Measurements from ENCODE around the gene SYAP1.
"Not testable (repeated sequence)": the region's sequence is repeated elsewhere in the genome, so short reads cannot be mapped to it uniquely, and the experiment has no call there.

The SYAP1 gene

DNA sequence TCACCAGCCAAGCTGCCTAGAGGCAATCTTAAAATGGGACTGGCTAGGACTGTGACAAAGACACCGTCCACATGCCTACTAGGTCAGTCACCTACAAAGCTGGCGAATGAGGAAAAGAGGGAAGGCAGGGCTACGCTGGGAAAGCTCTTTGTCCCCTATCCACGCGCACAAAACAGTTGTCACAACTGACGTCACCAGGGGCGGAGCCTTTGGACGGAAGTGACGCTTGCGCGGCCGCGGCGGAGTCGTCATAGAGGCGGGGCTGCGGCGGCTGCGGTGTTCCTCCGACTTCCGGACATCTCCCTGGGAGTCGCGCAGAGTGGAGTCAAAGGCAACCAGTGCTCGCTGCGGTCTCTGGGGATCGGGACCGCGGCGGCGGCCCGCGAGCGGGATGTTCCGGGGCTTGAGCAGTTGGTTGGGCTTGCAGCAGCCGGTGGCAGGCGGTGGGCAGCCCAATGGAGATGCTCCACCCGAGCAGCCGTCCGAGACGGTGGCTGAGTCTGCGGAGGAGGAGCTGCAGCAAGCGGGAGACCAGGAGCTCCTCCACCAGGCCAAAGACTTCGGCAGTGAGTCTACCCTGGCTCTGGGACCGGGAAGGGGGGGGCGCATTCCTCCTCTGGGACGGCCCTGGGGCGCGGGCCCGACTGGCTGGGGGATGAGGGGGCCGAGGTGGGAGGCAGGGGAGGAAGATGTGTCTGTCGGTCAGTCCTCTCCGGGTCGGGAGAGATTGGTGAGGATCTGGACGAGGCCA is at the start of gene SYAP1:
SYAP1 (plus strand) TSS at position 279 of the 751 bp plus-strand sequence; CDS start at position 392, 113 bp downstream.
- peak; percentile 83 for DNase-seq

GRCh38 chrX:16671005-16671404 is 48.4 kb upstream of the SYAP1 start:
- DNase-seq: no peak

GRCh38 chrX:16678689-16679088 is 40.7 kb upstream of the SYAP1 start:
- DNase-seq: no peak

DNA sequence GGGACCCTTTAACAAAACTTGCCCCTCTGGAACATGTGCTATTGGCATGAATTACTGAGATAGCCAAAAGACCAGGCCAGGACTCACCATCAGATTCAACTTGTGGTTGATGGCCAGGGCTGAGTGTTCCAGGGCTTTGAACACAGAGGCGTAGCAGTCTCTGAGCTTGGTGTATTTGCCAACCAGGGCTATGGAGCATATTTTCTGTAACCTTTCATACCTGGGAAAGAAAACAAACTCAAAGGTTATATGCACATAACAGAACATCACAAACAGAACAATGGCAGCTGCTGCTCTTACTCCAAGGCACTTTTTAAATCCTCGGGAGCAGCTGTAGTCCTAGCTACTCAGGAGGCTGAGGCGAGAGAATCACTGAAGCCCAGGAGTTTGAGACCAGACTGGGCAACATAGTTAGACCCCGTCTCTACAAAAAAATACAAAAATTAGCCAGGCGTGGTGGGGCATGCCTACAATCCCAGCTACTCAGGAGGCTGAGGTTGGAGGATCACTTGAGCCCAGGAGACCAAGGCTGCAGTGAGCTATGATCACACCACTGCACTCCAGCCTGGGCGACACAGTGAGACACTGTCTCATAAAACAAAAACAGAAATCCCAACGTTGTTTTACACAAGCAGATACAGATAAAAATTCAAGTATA is 36.3 kb upstream of the SYAP1 start:
- DNase-seq: no peak

DNA sequence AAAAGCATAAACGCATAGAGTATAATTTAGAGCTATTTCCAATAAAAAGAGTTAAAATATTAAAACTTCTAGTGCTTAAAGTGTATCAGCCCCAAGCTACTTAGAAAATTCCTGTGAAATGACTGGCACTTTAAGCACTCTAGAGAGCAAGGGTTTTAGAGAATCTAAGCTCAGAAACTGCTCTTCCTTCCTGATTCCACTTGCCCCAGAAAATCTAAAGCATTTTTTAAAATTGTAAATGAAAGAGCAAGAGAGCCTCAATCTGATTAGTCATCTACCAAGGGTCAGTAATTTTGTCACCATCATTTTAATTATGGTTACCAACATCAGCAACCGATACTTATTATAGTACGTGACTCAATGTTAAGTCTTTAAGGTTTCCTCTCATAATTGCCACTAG is 31.9 kb upstream of the SYAP1 start:
- DNase-seq: no peak

DNA sequence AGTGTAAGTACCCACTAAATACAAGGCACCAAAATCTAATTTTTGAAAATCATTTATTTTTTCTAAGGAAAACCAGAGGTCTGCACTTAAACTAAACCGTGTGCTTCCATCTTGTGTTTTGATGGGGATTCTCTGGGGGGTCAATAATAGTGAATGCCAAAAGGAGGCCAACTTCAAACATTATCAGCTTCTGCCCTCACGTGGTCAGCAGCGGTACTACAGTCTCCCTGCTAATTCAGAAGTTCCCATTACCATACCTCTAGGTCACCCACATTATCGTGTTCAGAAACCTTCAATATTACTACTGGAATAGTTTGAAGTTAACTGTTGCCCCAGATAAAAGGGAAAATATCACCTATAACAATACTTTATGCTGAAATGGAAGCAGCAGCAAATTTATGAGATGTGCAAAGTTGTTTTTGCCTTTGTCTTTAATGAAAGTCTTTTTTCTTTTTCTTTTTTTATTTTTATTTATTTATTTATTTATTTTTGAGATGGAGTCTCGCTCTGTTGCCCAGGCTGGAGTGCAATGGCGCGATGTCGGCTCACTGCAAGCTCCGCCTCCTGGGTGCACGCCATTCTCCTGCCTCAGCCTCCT is 24.2 kb upstream of the SYAP1 start:
- peak; percentile 25 for DNase-seq

- DNase-seq: no peak
Measured at GRCh38 chrX:16696956-16697355, 22.5 kb upstream of the SYAP1 start.

DNA sequence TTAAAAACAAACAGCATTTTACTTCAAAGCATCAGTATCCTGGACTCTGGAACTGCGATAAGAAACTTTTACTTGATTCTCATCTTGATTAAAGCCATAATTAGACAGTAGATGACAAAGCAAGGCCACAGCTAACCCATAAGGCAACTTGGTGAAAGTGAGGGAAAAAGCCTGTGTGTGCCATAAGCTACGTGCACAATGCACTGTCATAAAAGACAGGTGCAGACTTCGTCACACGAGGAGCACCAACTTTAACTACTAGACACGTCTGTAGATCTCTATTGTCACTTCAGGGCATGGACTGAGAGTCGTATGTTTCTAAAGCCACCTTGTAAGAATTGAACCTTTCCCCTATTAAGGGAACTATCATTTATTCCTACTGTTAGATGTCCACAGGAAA is 20.0 kb upstream of the SYAP1 start:
- no peak for DNase-seq

DNA sequence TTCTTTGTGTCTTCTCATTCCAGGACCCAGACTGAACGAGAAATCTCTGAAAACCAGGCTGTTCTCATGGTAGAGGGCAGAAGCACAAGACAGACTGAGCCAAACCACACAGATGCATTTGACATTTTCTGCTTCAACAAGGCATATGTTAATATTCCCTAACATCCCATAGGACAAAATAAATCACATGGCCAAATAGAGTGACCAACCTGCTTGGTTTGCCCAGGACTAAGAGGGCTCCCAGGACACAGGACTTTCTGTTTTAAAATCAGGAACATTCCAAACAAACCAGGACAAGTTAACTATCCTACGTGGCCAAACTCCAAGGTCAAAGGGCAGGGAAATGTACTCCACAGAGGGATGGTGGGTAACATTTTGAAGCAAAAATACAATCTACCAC is 18.7 kb upstream of the SYAP1 start:
- DNase-seq: no peak

- no peak for DNase-seq
Measured at GRCh38 chrX:16702700-16703599, 16.5 kb upstream of the SYAP1 start.

- no peak for DNase-seq
Measured at GRCh38 chrX:16705370-16705769, 14.0 kb upstream of the SYAP1 start.

DNA sequence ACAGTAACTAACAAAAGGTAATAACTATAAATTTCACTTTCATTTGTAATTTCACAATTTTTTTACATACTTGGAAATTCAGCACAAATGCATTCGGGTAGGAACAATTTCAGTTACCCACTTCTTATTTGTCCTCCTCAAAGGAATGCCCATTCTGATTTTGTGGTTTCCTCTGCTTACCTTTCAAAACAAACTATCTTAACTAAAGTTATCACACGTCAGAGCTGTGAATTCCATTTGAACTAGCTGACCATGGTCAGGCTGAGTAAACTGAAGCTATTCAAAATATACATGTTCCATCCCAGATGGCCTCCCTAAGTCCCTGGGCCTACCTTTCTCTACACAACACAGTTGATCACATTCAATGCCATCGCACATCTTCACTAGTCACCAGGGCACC is 11.4 kb upstream of the SYAP1 start:
- DNase-seq: no peak

DNA sequence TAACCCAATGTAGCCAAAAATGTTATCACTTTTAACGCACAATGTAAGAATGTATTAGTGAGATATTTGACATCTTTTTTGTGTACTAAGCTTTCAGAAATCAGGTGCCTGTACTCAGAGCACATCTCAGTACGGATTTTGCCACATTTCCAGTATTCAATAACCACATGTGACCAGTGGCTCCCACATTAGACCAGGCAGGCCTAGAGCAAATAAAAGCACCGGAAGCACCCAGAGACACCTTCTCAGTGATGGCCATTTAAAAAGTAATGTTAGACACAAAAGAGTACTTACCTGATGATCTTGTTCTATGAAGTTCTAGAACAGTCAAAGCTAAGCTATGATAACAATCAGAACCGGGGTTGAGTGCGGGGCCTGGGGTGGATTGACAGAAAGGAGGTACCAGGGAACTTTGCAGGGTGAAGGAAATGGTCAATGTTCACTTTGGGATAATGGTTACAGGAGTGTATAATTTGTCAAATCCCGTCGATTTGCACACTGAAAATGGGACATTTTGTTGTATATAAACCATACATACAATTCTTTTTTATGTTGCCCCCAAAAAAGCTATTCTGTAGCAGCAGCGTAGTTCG is 8.1 kb upstream of the SYAP1 start:
- DNase-seq: no peak

- DNase-seq: no peak
Measured at GRCh38 chrX:16711893-16712547, 7.4 kb upstream of the SYAP1 start.

DNA sequence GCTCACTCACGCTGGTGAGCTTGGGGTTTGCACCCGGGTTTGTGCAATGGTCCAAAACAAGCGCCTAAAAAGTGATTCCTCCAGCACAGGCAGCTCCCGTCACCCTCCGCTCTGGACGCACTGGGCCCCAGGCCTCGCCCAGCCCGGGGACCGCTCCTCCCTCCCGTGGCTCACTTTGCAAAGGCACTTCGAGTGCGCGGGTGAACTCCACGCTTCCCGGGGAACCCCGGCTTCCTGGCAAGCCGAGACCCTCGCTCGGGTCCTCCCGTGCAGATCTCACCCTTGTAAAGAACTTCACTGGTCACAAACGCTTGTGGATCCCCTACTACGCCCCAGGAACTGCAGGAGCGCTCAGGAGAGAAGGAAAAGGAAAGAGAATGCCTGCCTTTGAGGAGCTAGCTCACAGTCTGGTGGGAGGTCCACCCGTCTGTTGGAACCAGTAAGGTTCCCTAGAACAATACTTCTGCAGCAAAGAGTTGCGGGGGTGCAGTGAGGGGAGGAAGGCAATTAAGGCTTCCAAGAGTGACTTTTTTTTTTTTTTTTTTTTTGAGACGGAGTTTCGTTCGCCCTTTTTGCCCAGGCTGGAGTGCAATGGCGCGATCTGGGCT is 6.8 kb upstream of the SYAP1 start, which contains the start of gene CTPS2:
CTPS2 (minus strand) TSS at position 122 of the 608 bp plus-strand sequence. CDS start 9,767 bp downstream, outside the sequence.
- DNase-seq: peak; percentile 19

DNA sequence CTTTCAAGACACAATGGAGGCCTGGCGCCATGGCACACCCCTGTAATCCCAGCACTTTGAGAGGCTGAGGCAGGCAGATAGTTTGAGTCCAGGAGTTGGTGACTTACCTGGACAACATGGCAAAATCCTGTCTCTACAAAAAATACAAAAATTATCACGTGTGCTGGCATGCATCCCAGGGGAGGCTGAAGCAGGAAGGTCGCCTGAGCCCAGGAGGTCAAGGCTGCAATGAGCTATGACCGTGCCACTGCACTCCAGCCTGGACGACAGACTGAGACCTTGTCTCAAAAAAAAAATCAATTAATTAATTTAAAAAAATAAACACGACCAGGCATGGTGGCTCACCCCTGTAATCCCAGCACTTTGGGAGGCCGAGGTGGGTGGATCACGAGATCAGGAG is 4.9 kb upstream of the SYAP1 start:
- no peak for DNase-seq

- not testable (repeated sequence) for DNase-seq
Measured at GRCh38 chrX:16715638-16716037, 3.8 kb upstream of the SYAP1 start.

DNA sequence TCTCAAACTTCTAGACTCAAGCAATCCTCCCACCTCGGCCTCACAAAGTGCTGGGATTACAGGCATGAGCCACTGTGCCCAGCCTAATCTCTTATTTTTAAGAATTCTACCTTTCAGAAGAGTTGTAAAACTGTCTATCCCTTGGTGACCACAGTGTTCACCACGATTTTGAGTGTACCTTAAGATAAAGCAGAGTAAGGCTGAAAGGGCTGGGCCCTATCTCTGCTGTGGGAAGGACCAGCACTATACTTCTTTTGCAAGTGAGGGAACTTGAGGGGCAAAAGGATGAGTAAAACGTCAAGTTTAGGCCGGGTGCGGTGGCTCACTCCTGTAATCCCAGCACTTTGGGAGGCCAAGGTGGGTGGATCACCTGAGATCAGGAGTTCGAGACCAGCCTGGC is 3.0 kb upstream of the SYAP1 start:
- not testable (repeated sequence) for DNase-seq

GRCh38 chrX:16718824-16719333 is 533 bp upstream of the SYAP1 start:
- no peak for DNase-seq

- DNase-seq: no peak
Measured at GRCh38 chrX:16722481-16722880, 3.1 kb downstream of the SYAP1 start.

- no peak for DNase-seq
Measured at GRCh38 chrX:16725072-16725471, 5.7 kb downstream of the SYAP1 start.
